GM21367 (cell line): ENCODE results near the gene MRNIP.

Experiments used
- ATAC-seq: cut with Tn5 transposase; IDR thresholded peaks from one replicate; pipeline ENCODE4 v1.9.1; 2021; ENCODE audit not compliant: unreplicated experiment

MRNIP gene

GRCh38 chr5:179889885-179890284 lies 31.3 kb upstream of the MRNIP start:
- ATAC-seq: no peak

- ATAC-seq: no peak
Measured at GRCh38 chr5:179887802-179888201, 29.2 kb upstream of the MRNIP start.

GRCh38 chr5:179887095-179887494 lies 28.5 kb upstream of the MRNIP start:
- ATAC-seq: no peak

GRCh38 chr5:179886190-179886911 lies 27.7 kb upstream of the MRNIP start:
- ATAC-seq: no peak

GRCh38 chr5:179885491-179886090 lies 27.0 kb upstream of the MRNIP start:
- no peak for ATAC-seq

- ATAC-seq: no peak
Measured at GRCh38 chr5:179883163-179883562, 24.5 kb upstream of the MRNIP start.

- ATAC-seq: no peak
Measured at GRCh38 chr5:179882338-179882737, 23.7 kb upstream of the MRNIP start.

- no peak for ATAC-seq
Measured at GRCh38 chr5:179880848-179881590, 22.4 kb upstream of the MRNIP start.

- ATAC-seq: no peak
Measured at GRCh38 chr5:179880066-179880650, 21.5 kb upstream of the MRNIP start.

- no peak for ATAC-seq
Measured at GRCh38 chr5:179879690-179880010, 21.0 kb upstream of the MRNIP start.

GRCh38 chr5:179879003-179879689 lies 20.5 kb upstream of the MRNIP start:
- ATAC-seq: no peak

GRCh38 chr5:179878222-179879002 lies 19.8 kb upstream of the MRNIP start:
- no peak for ATAC-seq

GRCh38 chr5:179876610-179876952 lies 18.0 kb upstream of the MRNIP start:
- ATAC-seq: no peak

- no peak for ATAC-seq
Measured at GRCh38 chr5:179875741-179876609, 17.4 kb upstream of the MRNIP start.

GRCh38 chr5:179874536-179875292 lies 16.1 kb upstream of the MRNIP start:
- ATAC-seq: no peak

GRCh38 chr5:179874136-179874535 lies 15.5 kb upstream of the MRNIP start:
- no peak for ATAC-seq

GRCh38 chr5:179873588-179874110 lies 15.0 kb upstream of the MRNIP start:
- no peak for ATAC-seq

- ATAC-seq: no peak
Measured at GRCh38 chr5:179872828-179873575, 14.4 kb upstream of the MRNIP start.
